ENCODE results near the gene CDAN1. TPM values are rescaled to one million over a fixed set of nuclear protein-coding genes. Genes with fewer than 3 reads are reported as not detected.

CDAN1 gene
- total and polyA plus RNA-seq, 4 donors = 2.4 to 9.5 (median 7.1) TPM

DNA sequence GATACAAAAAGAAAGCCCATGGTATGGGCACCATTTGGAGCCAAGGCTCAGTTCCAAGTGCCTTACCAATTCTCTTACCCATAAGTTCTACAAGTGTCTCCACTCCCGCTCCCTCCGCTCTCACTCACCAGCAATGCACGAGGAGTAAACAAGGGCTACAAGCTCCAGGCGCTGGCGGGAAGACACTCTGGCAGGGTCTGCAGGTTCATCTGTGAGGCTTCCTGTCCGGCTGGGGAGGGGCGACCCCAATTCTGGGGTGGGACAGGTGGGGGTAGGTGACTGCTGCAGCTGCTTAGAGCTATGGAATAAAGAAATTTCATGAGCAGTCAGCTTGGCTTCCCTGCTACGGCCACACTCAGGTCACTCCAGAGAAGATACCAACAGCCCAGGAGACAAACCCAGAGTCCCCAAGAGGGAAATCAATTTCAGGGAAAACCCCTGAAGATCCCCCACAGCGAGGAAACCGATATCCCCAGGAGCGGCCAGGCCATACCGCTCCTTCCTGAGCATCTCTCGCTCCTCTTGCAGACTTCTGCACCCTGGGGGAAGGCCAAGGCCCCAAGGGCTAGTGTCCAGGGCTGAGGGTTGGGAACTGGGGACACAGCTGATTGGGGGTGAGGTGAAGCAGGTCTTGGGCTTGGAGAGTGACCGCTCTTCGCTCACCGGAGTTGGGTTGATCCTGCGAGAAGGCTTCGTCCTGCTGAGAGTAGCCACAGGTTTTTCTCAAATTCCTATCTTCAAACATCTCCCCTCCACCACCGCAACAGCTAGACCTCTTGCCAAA lies 1.4 kb downstream of the CDAN1 start (continued):
- TF ChIP-seq, protein P1, sequence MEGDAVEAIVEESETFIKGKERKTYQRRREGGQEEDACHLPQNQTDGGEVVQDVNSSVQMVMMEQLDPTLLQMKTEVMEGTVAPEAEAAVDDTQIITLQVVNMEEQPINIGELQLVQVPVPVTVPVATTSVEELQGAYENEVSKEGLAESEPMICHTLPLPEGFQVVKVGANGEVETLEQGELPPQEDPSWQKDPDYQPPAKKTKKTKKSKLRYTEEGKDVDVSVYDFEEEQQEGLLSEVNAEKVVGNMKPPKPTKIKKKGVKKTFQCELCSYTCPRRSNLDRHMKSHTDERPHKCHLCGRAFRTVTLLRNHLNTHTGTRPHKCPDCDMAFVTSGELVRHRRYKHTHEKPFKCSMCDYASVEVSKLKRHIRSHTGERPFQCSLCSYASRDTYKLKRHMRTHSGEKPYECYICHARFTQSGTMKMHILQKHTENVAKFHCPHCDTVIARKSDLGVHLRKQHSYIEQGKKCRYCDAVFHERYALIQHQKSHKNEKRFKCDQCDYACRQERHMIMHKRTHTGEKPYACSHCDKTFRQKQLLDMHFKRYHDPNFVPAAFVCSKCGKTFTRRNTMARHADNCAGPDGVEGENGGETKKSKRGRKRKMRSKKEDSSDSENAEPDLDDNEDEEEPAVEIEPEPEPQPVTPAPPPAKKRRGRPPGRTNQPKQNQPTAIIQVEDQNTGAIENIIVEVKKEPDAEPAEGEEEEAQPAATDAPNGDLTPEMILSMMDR (IDR thresholded peaks at IDR 0.05; ENCODE audit: low read depth, low read length, missing input control) = no peak

DNA sequence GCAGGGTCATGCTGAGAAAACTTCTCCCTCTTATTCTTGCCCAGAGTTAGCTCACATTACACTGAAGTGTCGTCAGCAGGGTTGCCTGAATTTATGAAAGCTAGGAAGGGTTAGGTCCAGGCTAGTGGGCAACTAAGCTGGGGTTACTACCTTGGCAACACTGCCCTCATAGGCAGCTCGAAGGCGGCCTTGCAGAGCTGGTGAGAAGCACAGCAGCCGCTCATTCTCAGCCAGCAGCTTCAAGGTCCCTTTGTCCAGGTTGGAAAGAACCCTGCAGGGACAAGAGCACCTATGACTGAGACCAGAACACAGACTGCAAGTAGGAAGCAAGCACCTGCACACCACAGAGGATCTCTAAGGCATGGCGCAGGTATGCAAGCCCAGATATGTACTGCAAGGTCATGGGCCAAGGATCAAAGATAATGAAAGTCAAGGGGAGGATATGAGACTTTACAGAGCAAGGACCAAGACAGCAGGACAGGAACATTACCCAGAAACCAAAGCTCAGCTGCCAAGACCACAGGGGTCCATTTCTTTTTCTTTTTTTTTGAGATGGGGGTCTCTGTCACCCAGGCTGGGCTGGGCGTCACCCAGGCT lies 2.8 kb downstream of the CDAN1 start:
- no peak for DNase-seq (ENCODE audit: low spot score)
- WGBS = 98% methylated on average over 6 of the region's 6 CpGs
- H3K27ac ChIP-seq (ENCODE audit: low read depth in 1 of 2, low read length in 2 of 2) = no peak overlapping the region
- peaks cover 10 to 55% (median 33%) of the 10 kb centered on the region in 4 donors for H3K36me3 ChIP-seq (ENCODE audit: control insufficient read depth in 4 of 4, insufficient read depth in 3 of 4, low read depth in 1 of 4, low read length in 3 of 4)
- no peaks in the 10 kb centered on the region for H3K27me3 ChIP-seq (ENCODE audit: control insufficient read depth in 4 of 4, insufficient read depth in 4 of 4, low read length in 3 of 4)
- H3K4me1 ChIP-seq (ENCODE audit: control insufficient read depth in 4 of 4, insufficient read depth in 4 of 4, low read length in 3 of 4) = peaks cover 3 to 21% (median 16%) of the 10 kb centered on the region in 4 donors
- H3K9ac ChIP-seq (ENCODE audit: low read depth in 1 of 2, low read length in 2 of 2) = no peak overlapping the region
- no peak overlapping the region for H3K4me3 ChIP-seq (ENCODE audit: low read depth in 1 of 3, low read length in 3 of 3)
- no peaks in the 10 kb centered on the region for H3K9me3 ChIP-seq (ENCODE audit: control insufficient read depth in 4 of 4, low read length in 3 of 4)
- TF ChIP-seq HNF4G (IDR thresholded peaks at IDR 0.05) (no peak), FOXA1 (IDR thresholded peaks at IDR 0.05) (no peak), RAD21 (IDR thresholded peaks at IDR 0.05) (no peak)

DNA sequence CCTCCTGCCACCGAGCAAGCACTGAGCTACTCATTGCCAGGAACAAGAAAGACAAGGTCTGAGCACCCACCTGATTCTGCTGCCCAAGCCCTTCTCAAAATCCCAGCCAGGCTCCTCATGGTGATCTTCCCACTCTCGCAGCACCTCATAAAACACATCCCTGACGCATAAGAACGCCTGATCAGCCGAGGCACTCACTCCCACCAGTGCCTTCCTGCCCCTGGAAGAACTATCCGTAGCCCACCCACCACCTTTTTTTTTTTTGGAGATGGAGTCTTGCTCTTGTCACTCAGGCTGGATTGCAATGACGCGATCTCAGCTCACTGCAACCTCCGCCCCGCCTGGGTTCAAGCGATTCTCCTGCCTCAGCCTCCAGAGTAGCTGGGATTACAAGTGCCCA lies 3.9 kb downstream of the CDAN1 start:
- H3K9ac ChIP-seq (ENCODE audit: low read depth in 1 of 2, low read length in 2 of 2) = no peak overlapping the region
- no peaks in the 10 kb centered on the region for H3K9me3 ChIP-seq (ENCODE audit: control insufficient read depth in 4 of 4, low read length in 3 of 4)
- H3K4me3 ChIP-seq (ENCODE audit: low read depth in 1 of 3, low read length in 3 of 3) = no peak overlapping the region
- H3K4me1 ChIP-seq (ENCODE audit: control insufficient read depth in 4 of 4, insufficient read depth in 4 of 4, low read length in 3 of 4) = peaks cover 3 to 21% (median 16%) of the 10 kb centered on the region in 4 donors
- TF ChIP-seq YY1 (IDR thresholded peaks at IDR 0.05) (no peak), RXRA (IDR thresholded peaks at IDR 0.05) (no peak), HNF4G (IDR thresholded peaks at IDR 0.05) (no peak), JUND (IDR thresholded peaks at IDR 0.05) (no peak), NR2F2 (IDR thresholded peaks at IDR 0.05) (no peak), GABPA (IDR thresholded peaks at IDR 0.05 in 1 of 2, conservative IDR thresholded peaks at IDR 0.05 in 1 of 2) (no peak), FOXA2 (IDR thresholded peaks at IDR 0.05) (no peak), FOXA1 (IDR thresholded peaks at IDR 0.05) (no peak), EGR1 (IDR thresholded peaks at IDR 0.05; ENCODE audit: low read depth in 2 of 2) (no peak), SP1 (IDR thresholded peaks at IDR 0.05) (no peak), HNF4A (conservative IDR thresholded peaks at IDR 0.05) (no peak), TAF1 (conservative IDR thresholded peaks at IDR 0.05) (no peak), RAD21 (IDR thresholded peaks at IDR 0.05) (no peak)
- TF ChIP-seq, protein P1 (IDR thresholded peaks at IDR 0.05; ENCODE audit: low read depth, low read length, missing input control) = no peak
- TF ChIP-seq, protein P2, sequence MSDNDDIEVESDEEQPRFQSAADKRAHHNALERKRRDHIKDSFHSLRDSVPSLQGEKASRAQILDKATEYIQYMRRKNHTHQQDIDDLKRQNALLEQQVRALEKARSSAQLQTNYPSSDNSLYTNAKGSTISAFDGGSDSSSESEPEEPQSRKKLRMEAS (IDR thresholded peaks at IDR 0.05) = no peak
- TF ChIP-seq, protein P3, sequence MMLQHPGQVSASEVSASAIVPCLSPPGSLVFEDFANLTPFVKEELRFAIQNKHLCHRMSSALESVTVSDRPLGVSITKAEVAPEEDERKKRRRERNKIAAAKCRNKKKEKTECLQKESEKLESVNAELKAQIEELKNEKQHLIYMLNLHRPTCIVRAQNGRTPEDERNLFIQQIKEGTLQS (IDR thresholded peaks at IDR 0.05) = no peak
- TF ChIP-seq, protein P4, sequence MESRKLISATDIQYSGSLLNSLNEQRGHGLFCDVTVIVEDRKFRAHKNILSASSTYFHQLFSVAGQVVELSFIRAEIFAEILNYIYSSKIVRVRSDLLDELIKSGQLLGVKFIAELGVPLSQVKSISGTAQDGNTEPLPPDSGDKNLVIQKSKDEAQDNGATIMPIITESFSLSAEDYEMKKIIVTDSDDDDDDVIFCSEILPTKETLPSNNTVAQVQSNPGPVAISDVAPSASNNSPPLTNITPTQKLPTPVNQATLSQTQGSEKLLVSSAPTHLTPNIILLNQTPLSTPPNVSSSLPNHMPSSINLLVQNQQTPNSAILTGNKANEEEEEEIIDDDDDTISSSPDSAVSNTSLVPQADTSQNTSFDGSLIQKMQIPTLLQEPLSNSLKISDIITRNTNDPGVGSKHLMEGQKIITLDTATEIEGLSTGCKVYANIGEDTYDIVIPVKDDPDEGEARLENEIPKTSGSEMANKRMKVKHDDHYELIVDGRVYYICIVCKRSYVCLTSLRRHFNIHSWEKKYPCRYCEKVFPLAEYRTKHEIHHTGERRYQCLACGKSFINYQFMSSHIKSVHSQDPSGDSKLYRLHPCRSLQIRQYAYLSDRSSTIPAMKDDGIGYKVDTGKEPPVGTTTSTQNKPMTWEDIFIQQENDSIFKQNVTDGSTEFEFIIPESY (IDR thresholded peaks at IDR 0.05) = no peak
- peaks cover 10 to 66% (median 39%) of the 10 kb centered on the region in 4 donors for H3K36me3 ChIP-seq (ENCODE audit: control insufficient read depth in 4 of 4, insufficient read depth in 3 of 4, low read depth in 1 of 4, low read length in 3 of 4)
- 98% methylated on average over 11 of the region's 11 CpGs for WGBS
- no peaks in the 10 kb centered on the region for H3K27me3 ChIP-seq (ENCODE audit: control insufficient read depth in 4 of 4, insufficient read depth in 4 of 4, low read length in 3 of 4)
- no peak overlapping the region for H3K27ac ChIP-seq (ENCODE audit: low read depth in 1 of 2, low read length in 2 of 2)
- no peak for DNase-seq (ENCODE audit: low spot score)

All from liver (tissue), 9 donors.